Activated CD8-positive, alpha-beta T cell treated with anti-CD3 and anti-CD28 coated beads for 36 hours (primary cell): ENCODE data around the gene CLASP2. TPM values are rescaled to one million over a fixed set of nuclear protein-coding genes. Genes with fewer than 3 reads are reported as not detected.
"Not testable (repeated sequence)": the region's sequence is repeated elsewhere in the genome, so short reads cannot be mapped to it uniquely, and the experiment has no call there.

Experiments
- ATAC-seq: fragments of 200-7000 bp; cut with Tn5 transposase; one replicate; pipeline ENCODE4 v1.10.0; 2021; ENCODE audit warnings: mild to moderate bottlenecking, moderate library complexity
- CTCF ChIA-PET: fragments of 350-600 bp; sonication (Branson Sonifier 250); formaldehyde crosslinking; loops from one replicate; lab custom pipeline; 2021; ENCODE audit warnings: antibody characterized with exemption; lab: Charles Lee
- POLR2A ChIA-PET: fragments of 350-600 bp; sonication (Branson Sonifier 250); formaldehyde crosslinking; loops from one replicate; lab custom pipeline; 2021; ENCODE audit warnings: antibody characterized with exemption; lab: Charles Lee
- DNase-seq: peaks from one replicate; pipeline ENCODE4 v3.0.0-alpha.2; 2020
- H3K27ac Mint-ChIP-seq: one replicate; pipeline ENCODE4 v1.8.0; 2021; ENCODE audit warnings: mild to moderate bottlenecking, mixed read lengths
- H3K27me3 Mint-ChIP-seq: one replicate; pipeline ENCODE4 v1.8.0; 2021; ENCODE audit warnings: mixed read lengths
- H3K36me3 Mint-ChIP-seq: one replicate; pipeline ENCODE4 v1.8.0; 2021; ENCODE audit warnings: low read depth, mixed read lengths
- H3K4me1 Mint-ChIP-seq: one replicate; pipeline ENCODE4 v1.8.0; 2021; ENCODE audit warnings: low read depth, mixed read lengths
- H3K4me3 Mint-ChIP-seq: one replicate; pipeline ENCODE4 v1.8.0; 2021; ENCODE audit warnings: mild to moderate bottlenecking, moderate library complexity, mixed read lengths
- H3K9me3 Mint-ChIP-seq: one replicate; pipeline ENCODE4 v1.8.0; 2021; ENCODE audit warnings: mixed read lengths
- intact Hi-C: fragments of 100-400 bp; cut with micrococcal nuclease; formaldehyde crosslinking; loops from one replicate; pipeline ENCODE4 v1.10.0; 2022
- total RNA-seq, 2 experiments: library from RNA; stranded (reverse); gene quantifications; one replicate each; pipeline ENCODE4 v1.2.3, GENCODE V29; 2021
- TF ChIP-seq, protein P1 (sequence below): fragments of 200-600 bp; IDR thresholded peaks from one replicate; pipeline ENCODE4 v1.8.0; 2022; ENCODE audit warnings: antibody characterized with exemption, mild to moderate bottlenecking

CLASP2 gene
- total RNA-seq, 2 experiments from 2014 or later, result 38.4 to 46.4 TPM

- Mint-ChIP-seq H3K9me3 (no peaks in the 10 kb centered on the region), H3K4me3 (peak overlapping the region; percentile 47), H3K4me1 (peaks cover 33% of the 10 kb centered on the region), H3K27me3 (no peaks in the 10 kb centered on the region), H3K36me3 (no peaks in the 10 kb centered on the region), H3K27ac (no peak overlapping the region)
- CTCF ChIA-PET, result interaction anchor here (0.6 to 2.4 kb wide), 4 partner anchors 18 to 129 kb away, joined by 3 to 7 read pairs (median 4); no protein-coding TSS in a partner anchor
- intact Hi-C loops, result loop anchor here (5.0 kb wide), 1 partner anchor 59 kb away; the partner anchor contains the start of gene CLASP2
- TF ChIP-seq, protein P1, sequence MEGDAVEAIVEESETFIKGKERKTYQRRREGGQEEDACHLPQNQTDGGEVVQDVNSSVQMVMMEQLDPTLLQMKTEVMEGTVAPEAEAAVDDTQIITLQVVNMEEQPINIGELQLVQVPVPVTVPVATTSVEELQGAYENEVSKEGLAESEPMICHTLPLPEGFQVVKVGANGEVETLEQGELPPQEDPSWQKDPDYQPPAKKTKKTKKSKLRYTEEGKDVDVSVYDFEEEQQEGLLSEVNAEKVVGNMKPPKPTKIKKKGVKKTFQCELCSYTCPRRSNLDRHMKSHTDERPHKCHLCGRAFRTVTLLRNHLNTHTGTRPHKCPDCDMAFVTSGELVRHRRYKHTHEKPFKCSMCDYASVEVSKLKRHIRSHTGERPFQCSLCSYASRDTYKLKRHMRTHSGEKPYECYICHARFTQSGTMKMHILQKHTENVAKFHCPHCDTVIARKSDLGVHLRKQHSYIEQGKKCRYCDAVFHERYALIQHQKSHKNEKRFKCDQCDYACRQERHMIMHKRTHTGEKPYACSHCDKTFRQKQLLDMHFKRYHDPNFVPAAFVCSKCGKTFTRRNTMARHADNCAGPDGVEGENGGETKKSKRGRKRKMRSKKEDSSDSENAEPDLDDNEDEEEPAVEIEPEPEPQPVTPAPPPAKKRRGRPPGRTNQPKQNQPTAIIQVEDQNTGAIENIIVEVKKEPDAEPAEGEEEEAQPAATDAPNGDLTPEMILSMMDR, result no peak
- ATAC-seq (no peak), DNase-seq (no peak)
- POLR2A ChIA-PET, result no interaction called here
Observed at GRCh38 chr3:33658621-33658990, 59.4 kb downstream of the CLASP2 start.

- Mint-ChIP-seq H3K9me3 (no peaks in the 10 kb centered on the region), H3K36me3 (no peaks in the 10 kb centered on the region), H3K4me3 (no peak overlapping the region), H3K27ac (no peak overlapping the region), H3K27me3 (no peaks in the 10 kb centered on the region), H3K4me1 (peaks cover 33% of the 10 kb centered on the region)
- ChIA-PET CTCF (interaction anchor here (0.7 to 2.4 kb wide), 3 partner anchors 18 to 129 kb away, joined by 3 to 7 read pairs (median 3); no protein-coding TSS in a partner anchor), POLR2A (no interaction called here)
- TF ChIP-seq, protein P1, result no peak
- intact Hi-C loops, result loop anchor here (5.0 kb wide), 1 partner anchor 59 kb away; the partner anchor contains the start of gene CLASP2
- ATAC-seq, result no peak
- no peak for DNase-seq
Observed at GRCh38 chr3:33658039-33658438, 60.0 kb downstream of the CLASP2 start.

GRCh38 chr3:33652736-33653135, 65.3 kb downstream of the CLASP2 start:
- CTCF ChIA-PET, result interaction anchor here (1.0 to 1.6 kb wide), 3 partner anchors 16 to 280 kb away, joined by 3 to 4 read pairs (median 3); no protein-coding TSS in a partner anchor
- Mint-ChIP-seq H3K36me3 (no peaks in the 10 kb centered on the region), H3K27me3 (no peaks in the 10 kb centered on the region), H3K9me3 (no peaks in the 10 kb centered on the region), H3K27ac (no peak overlapping the region), H3K4me1 (peaks cover 19% of the 10 kb centered on the region), H3K4me3 (no peak overlapping the region)
- POLR2A ChIA-PET, result no interaction called here
- intact Hi-C loops, result no loop called here
- ATAC-seq, result no peak
- TF ChIP-seq, protein P1, result no peak
- no peak for DNase-seq

DNA sequence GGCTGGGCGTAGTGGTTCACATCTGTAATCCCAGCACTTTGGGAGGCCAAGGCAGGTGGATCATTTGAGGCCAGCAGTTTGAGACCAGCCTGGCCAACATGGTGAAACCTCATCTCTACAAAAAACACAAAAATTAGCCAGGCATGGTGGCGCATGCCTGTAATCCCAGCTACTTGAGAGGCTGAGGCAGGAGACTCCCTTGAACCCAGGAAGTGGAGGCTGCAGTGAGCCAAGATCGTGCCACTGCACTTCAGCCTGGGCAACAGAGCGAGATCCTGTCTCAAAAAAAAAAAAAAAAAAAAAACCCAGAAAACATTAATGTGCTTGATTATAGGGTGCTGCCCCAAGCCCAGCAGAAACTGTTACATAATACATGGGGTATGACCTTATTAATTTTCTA, 67.0 kb downstream of the CLASP2 start:
- DNase-seq, POLR2A ChIA-PET, H3K27me3 Mint-ChIP-seq, ATAC-seq, H3K36me3 Mint-ChIP-seq, H3K27ac Mint-ChIP-seq, H3K4me3 Mint-ChIP-seq, intact Hi-C loops, H3K9me3 Mint-ChIP-seq: not testable (repeated sequence)
- CTCF ChIA-PET, result interaction anchor here (1.6 to 1.8 kb wide), 2 partner anchors 15 to 136 kb away, joined by 3 to 6 read pairs; no protein-coding TSS in a partner anchor
- peaks cover 16% of the 10 kb centered on the region for H3K4me1 Mint-ChIP-seq

GRCh38 chr3:33650495-33650894, 67.6 kb downstream of the CLASP2 start:
- Mint-ChIP-seq H3K27me3 (no peaks in the 10 kb centered on the region), H3K4me1 (peaks cover 19% of the 10 kb centered on the region), H3K27ac (no peak overlapping the region), H3K9me3 (no peaks in the 10 kb centered on the region), H3K36me3 (no peaks in the 10 kb centered on the region), H3K4me3 (no peak overlapping the region)
- intact Hi-C loops, result no loop called here
- CTCF ChIA-PET, result interaction anchor here (1.8 kb wide), 1 partner anchor 137 kb away, joined by 6 read pairs; no protein-coding TSS in a partner anchor
- ATAC-seq (no peak), DNase-seq (no peak)
- TF ChIP-seq, protein P1, result no peak
- POLR2A ChIA-PET, result no interaction called here
